A673 (cell line): ENCODE results near the gene COL4A3. TPM values are rescaled to one million over a fixed set of nuclear protein-coding genes. Genes with fewer than 3 reads are reported as not detected.
A peak's percentile ranks its signal among the peaks of the same experiment; 100 is the strongest.

Experiments used
- BruUV-seq: library from RNA; stranded (reverse); fragments of 400-500 nt; replicated peaks from 2 replicates; lab custom pipeline; 2021; lab: Mats Ljungman, UMichigan
- CTCF ChIA-PET: fragments of 300-600 bp; sonication (Branson Sonifier 250); formaldehyde crosslinking; loops from one replicate; lab custom pipeline; 2022; ENCODE audit warnings: antibody characterized with exemption; lab: Charles Lee
- POLR2A ChIA-PET: fragments of 300-600 bp; sonication (Branson Sonifier 250); formaldehyde crosslinking; loops from one replicate; lab custom pipeline; 2022; ENCODE audit warnings: antibody characterized with exemption; ENCODE audit not compliant: low non-redundant PET; lab: Charles Lee
- DNase-seq: peaks from one replicate; pipeline ENCODE4 v3.0.0-alpha.2; 2015; ENCODE audit warnings: low spot score
- H3K27ac ChIP-seq: fragments of 200-600 bp; sonication (generic); 2 replicates; pipeline ENCODE4 v1.5.1; 2016; ENCODE audit warnings: mixed run types, low read depth, mild to moderate bottlenecking, mixed read lengths, antibody characterized with exemption, low read length; ENCODE audit not compliant: poor library complexity, severe bottlenecking
- H3K27me3 ChIP-seq: fragments of 200-600 bp; sonication (generic); replicated peaks from 2 replicates; pipeline ENCODE4 v1.6.1; 2017; ENCODE audit warnings: mixed run types, low read depth, mild to moderate bottlenecking, mixed read lengths, antibody characterized with exemption, low read length; ENCODE audit not compliant: insufficient read depth, poor library complexity
- H3K36me3 ChIP-seq: fragments of 200-600 bp; sonication (generic); 2 replicates; pipeline ENCODE4 v1.6.1; 2016; ENCODE audit warnings: mixed run types, mild to moderate bottlenecking, mixed read lengths, antibody characterized with exemption, low read length; ENCODE audit not compliant: insufficient read depth, poor library complexity, severe bottlenecking
- H3K4me1 ChIP-seq: fragments of 200-600 bp; sonication (generic); 2 replicates; pipeline ENCODE4 v1.6.1; 2017; ENCODE audit warnings: mixed run types, mild to moderate bottlenecking, mixed read lengths, antibody characterized with exemption, low read length; ENCODE audit not compliant: insufficient read depth, poor library complexity, severe bottlenecking
- H3K4me3 ChIP-seq: fragments of 200-600 bp; sonication (generic); 2 replicates; pipeline ENCODE4 v1.5.1; 2016; ENCODE audit warnings: low read depth, mixed run types, mild to moderate bottlenecking, mixed read lengths, low read length; ENCODE audit not compliant: poor library complexity, severe bottlenecking
- H3K9me3 ChIP-seq: fragments of 200-600 bp; sonication (generic); 2 replicates; pipeline ENCODE4 v1.6.1; 2016; ENCODE audit warnings: mixed run types, low read depth, mild to moderate bottlenecking, mixed read lengths, antibody characterized with exemption, low read length; ENCODE audit not compliant: poor library complexity, severe bottlenecking
- CTCF ChIP-seq: fragments of 300-800, 200-600 bp; sonication (generic); conservative IDR thresholded peaks from 2 replicates; pipeline ENCODE4 v1.5.1; 2017; ENCODE audit warnings: low read depth, mild to moderate bottlenecking, antibody characterized with exemption, low read length, moderate library complexity, mixed read lengths
- EZH2 ChIP-seq: fragments of 200-600 bp; sonication (generic); IDR thresholded peaks from 2 replicates; pipeline ENCODE4 v1.6.1; 2017; ENCODE audit warnings: borderline replicate concordance, low read depth, mild to moderate bottlenecking, mixed read lengths, antibody characterized with exemption, low read length; ENCODE audit not compliant: poor library complexity, severe bottlenecking
- intact Hi-C: fragments of 100-400 bp; cut with micrococcal nuclease; formaldehyde crosslinking; loops from one replicate; pipeline ENCODE4 v1.10.0; 2022; ENCODE audit not compliant: unreplicated experiment
- total RNA-seq: library from RNA; stranded (reverse); gene quantifications from 2 replicates; pipeline ENCODE4 v1.2.3, GENCODE V29; 2021

The COL4A3 gene
- total RNA-seq, 1 experiment from 2014 or later = not detected

DNA sequence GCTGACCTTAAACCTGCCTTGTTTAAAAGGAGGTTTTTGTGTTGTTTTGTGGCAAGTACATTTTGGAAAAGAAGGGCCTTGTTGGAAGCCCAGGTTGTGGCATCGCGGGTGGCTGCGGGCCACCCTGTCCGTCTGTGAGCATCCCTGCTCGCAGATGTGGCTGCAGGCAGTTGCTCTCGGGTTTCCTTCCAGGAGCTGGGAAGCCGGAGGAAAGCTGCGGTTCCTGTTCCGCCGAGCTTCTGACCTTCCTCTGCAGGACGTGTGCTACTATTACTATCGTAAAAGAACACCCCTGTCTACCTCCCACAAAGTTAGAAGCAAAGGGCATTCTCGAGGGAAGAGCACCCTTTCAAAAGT lies 161.4 kb downstream of the COL4A3 start:
- Histone ChIP-seq H3K27me3 (no peaks in the 10 kb centered on the region), H3K9me3 (peaks cover 5% of the 10 kb centered on the region), H3K36me3 (peaks cover 12% of the 10 kb centered on the region), H3K4me1 (peaks cover 33% of the 10 kb centered on the region), H3K4me3 (peak overlapping the region; percentile 87), H3K27ac (peak overlapping the region; percentile 96)
- ChIA-PET POLR2A (no interaction called here), CTCF (no interaction called here)
- no peak for TF ChIP-seq EZH2
- TF ChIP-seq CTCF = no peak
- peak; percentile 28 for DNase-seq
- no TSS peak for BruUV-seq
- intact Hi-C loops = no loop called here

- DNase-seq = no peak
- Histone ChIP-seq H3K4me3 (peak overlapping the region; percentile 87), H3K27ac (peak overlapping the region; percentile 96), H3K4me1 (peaks cover 33% of the 10 kb centered on the region), H3K9me3 (peaks cover 5% of the 10 kb centered on the region), H3K36me3 (peaks cover 22% of the 10 kb centered on the region), H3K27me3 (no peaks in the 10 kb centered on the region)
- TF ChIP-seq EZH2 = no peak
- TF ChIP-seq CTCF = no peak
- BruUV-seq = no TSS peak
- CTCF ChIA-PET = no interaction called here
- intact Hi-C loops = no loop called here
- POLR2A ChIA-PET = no interaction called here
These were observed 162.4 kb downstream of the COL4A3 start for GRCh38 chr2:227326783-227327182.

DNA sequence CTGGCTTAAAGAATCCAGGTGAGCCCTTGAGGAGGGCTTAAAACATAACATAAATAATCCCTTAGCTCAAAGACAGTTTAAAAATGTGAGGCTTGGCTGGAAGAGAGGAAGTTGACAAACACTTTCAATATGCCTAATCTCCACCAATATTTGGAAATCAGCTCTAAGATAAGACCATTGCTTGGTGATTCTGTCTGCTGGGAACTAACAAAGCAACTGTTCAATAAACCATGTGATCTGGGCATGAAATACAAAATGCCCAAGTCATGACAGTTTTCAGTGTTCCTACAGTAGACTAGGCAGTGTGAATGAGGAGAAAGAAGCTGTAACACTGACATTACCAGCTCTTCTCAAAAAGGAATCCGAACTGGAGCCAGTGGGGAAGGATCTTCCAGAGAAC lies 171.3 kb downstream of the COL4A3 start:
- CTCF ChIA-PET = no interaction called here
- Histone ChIP-seq H3K27me3 (no peaks in the 10 kb centered on the region), H3K4me3 (no peak overlapping the region), H3K4me1 (no peaks in the 10 kb centered on the region), H3K27ac (no peak overlapping the region), H3K36me3 (peaks cover 68% of the 10 kb centered on the region), H3K9me3 (no peaks in the 10 kb centered on the region)
- DNase-seq = no peak
- BruUV-seq = no TSS peak
- no peak for TF ChIP-seq EZH2
- TF ChIP-seq CTCF = no peak
- intact Hi-C loops = no loop called here
- POLR2A ChIA-PET = no interaction called here
